Stimulated activated CD4-positive, alpha-beta T cell treated with anti-CD3 and anti-CD28 coated beads, Interleukin-1b, Interleukin-23, amount 100 ng/mL, for 1 hour (primary cell): ENCODE measurements around the gene PDE4D.
"Not testable (repeated sequence)": the region's sequence is repeated elsewhere in the genome, so short reads cannot be mapped to it uniquely, and the experiment has no call there.

Experiments used
- DNase-seq, 2 donors: peaks; one replicate each; pipeline ENCODE4 v3.0.0-alpha.2; 2020; ENCODE audit warnings: low read depth in 2 of 2

PDE4D gene

GRCh38 chr5:58972301-58972700 is 921.2 kb downstream of the PDE4D start:
- no peak for DNase-seq

- DNase-seq: no peak
These were observed 922.8 kb downstream of the PDE4D start for GRCh38 chr5:58970766-58971165.

- no peak for DNase-seq
These were observed 923.7 kb downstream of the PDE4D start for GRCh38 chr5:58969795-58970194.

- no peak for DNase-seq
These were observed 924.3 kb downstream of the PDE4D start for GRCh38 chr5:58969253-58969652.

- DNase-seq: no peak
These were observed 925.2 kb downstream of the PDE4D start for GRCh38 chr5:58968350-58968749.

GRCh38 chr5:58967597-58968281 is 925.8 kb downstream of the PDE4D start:
- no peak for DNase-seq

- DNase-seq: no peak
These were observed 927.7 kb downstream of the PDE4D start for GRCh38 chr5:58965677-58966414.

- DNase-seq: no peak
These were observed 929.7 kb downstream of the PDE4D start for GRCh38 chr5:58963821-58964220.

- DNase-seq: no peak
These were observed 930.2 kb downstream of the PDE4D start for GRCh38 chr5:58963361-58963760.

GRCh38 chr5:58961631-58962280 is 931.8 kb downstream of the PDE4D start:
- DNase-seq: no peak

- DNase-seq: no peak
These were observed 934.8 kb downstream of the PDE4D start for GRCh38 chr5:58958701-58959100.

GRCh38 chr5:58953218-58953617 is 940.3 kb downstream of the PDE4D start:
- not testable (repeated sequence) for DNase-seq

- DNase-seq: no peak
These were observed 943.3 kb downstream of the PDE4D start for GRCh38 chr5:58950224-58950623.

GRCh38 chr5:58946230-58946629 is 947.3 kb downstream of the PDE4D start:
- no peak for DNase-seq

GRCh38 chr5:58944221-58944620 is 949.3 kb downstream of the PDE4D start:
- no peak for DNase-seq

GRCh38 chr5:58940446-58940845 is 953.1 kb downstream of the PDE4D start:
- DNase-seq: no peak

GRCh38 chr5:58939664-58940063 is 953.9 kb downstream of the PDE4D start:
- no peak for DNase-seq

- DNase-seq: no peak
These were observed 954.7 kb downstream of the PDE4D start for GRCh38 chr5:58938563-58939424.

GRCh38 chr5:58937031-58937681 is 956.4 kb downstream of the PDE4D start:
- no peak for DNase-seq

- no peak for DNase-seq
These were observed 958.9 kb downstream of the PDE4D start for GRCh38 chr5:58934629-58935097.
